EL (cell line): ENCODE results near the gene BMPR1A.
A peak's percentile ranks its signal among the peaks of the same experiment; 100 is the strongest.
"Not testable (repeated sequence)": the region's sequence is repeated elsewhere in the genome, so short reads cannot be mapped to it uniquely, and the experiment has no call there.

Experiments
- DNase-seq: peaks from one replicate; pipeline ENCODE4 v3.0.0-alpha.2; 2016

The BMPR1A gene

GRCh38 chr10:86899670-86900276 is 143.4 kb downstream of the BMPR1A start:
- DNase-seq: peak; percentile 57

- DNase-seq: no peak
These were observed 144.5 kb downstream of the BMPR1A start for GRCh38 chr10:86900955-86901354.

GRCh38 chr10:86904600-86904999 is 148.2 kb downstream of the BMPR1A start:
- no peak for DNase-seq

- DNase-seq: no peak
These were observed 149.0 kb downstream of the BMPR1A start for GRCh38 chr10:86905429-86905828.

- DNase-seq: no peak
These were observed 158.3 kb downstream of the BMPR1A start for GRCh38 chr10:86914734-86915133.

GRCh38 chr10:86918022-86918471 is 161.6 kb downstream of the BMPR1A start:
- peak; percentile 34 for DNase-seq

GRCh38 chr10:86922553-86922961 is 166.1 kb downstream of the BMPR1A start:
- DNase-seq: no peak

- no peak for DNase-seq
These were observed 173.3 kb downstream of the BMPR1A start for GRCh38 chr10:86929468-86930380.

- no peak for DNase-seq
These were observed 175.5 kb downstream of the BMPR1A start for GRCh38 chr10:86931872-86932271.

GRCh38 chr10:86932674-86933073 is 176.3 kb downstream of the BMPR1A start:
- no peak for DNase-seq

- not testable (repeated sequence) for DNase-seq
These were observed 177.8 kb downstream of the BMPR1A start for GRCh38 chr10:86934162-86934711.

- DNase-seq: peak; percentile 59
These were observed 180.5 kb downstream of the BMPR1A start for GRCh38 chr10:86936661-86937501.

- DNase-seq: no peak
These were observed 181.2 kb downstream of the BMPR1A start for GRCh38 chr10:86937502-86938154.

- no peak for DNase-seq
These were observed 181.8 kb downstream of the BMPR1A start for GRCh38 chr10:86938260-86938659.

GRCh38 chr10:86940076-86940475 is 183.7 kb downstream of the BMPR1A start:
- DNase-seq: not testable (repeated sequence)

- DNase-seq: no peak
These were observed 184.3 kb downstream of the BMPR1A start for GRCh38 chr10:86940677-86941076.

- no peak for DNase-seq
These were observed 185.0 kb downstream of the BMPR1A start for GRCh38 chr10:86941426-86941825.

- DNase-seq: no peak
These were observed 185.6 kb downstream of the BMPR1A start for GRCh38 chr10:86941991-86942421.

- DNase-seq: no peak
These were observed 186.3 kb downstream of the BMPR1A start for GRCh38 chr10:86942441-86943315.

- DNase-seq: no peak
These were observed 187.1 kb downstream of the BMPR1A start for GRCh38 chr10:86943316-86944030.

- DNase-seq: no peak
These were observed 187.6 kb downstream of the BMPR1A start for GRCh38 chr10:86944031-86944419.
